ENCODE measurements around the gene AFF1. TPM values are rescaled to one million over a fixed set of nuclear protein-coding genes. Genes with fewer than 3 reads are reported as not detected.

The AFF1 gene
- total RNA-seq, 2 donors from 2014 or later: 43.2 to 56.2 TPM

- peaks cover 46 to 59% of the 10 kb centered on the region in 2 donors for H3K4me1 Mint-ChIP-seq (ENCODE audit: low read depth in 2 of 2)
- no peaks in the 10 kb centered on the region for H3K36me3 Mint-ChIP-seq
Measured at GRCh38 chr4:87038837-87039615, 104.2 kb downstream of the AFF1 start.

GRCh38 chr4:87041141-87041540 lies 106.3 kb downstream of the AFF1 start:
- H3K27me3 Mint-ChIP-seq: no peaks in the 10 kb centered on the region
- H3K36me3 Mint-ChIP-seq: no peaks in the 10 kb centered on the region
- H3K4me1 Mint-ChIP-seq (ENCODE audit: low read depth in 2 of 2): peaks cover 34 to 45% of the 10 kb centered on the region in 2 donors
- peak overlapping the region in 1 of 2 donors; percentile 54 for H3K27ac Mint-ChIP-seq
- H3K9me3 Mint-ChIP-seq: no peaks in the 10 kb centered on the region
- DNase-seq (ENCODE audit: low spot score): no peak
- no peak for ATAC-seq
- no peak overlapping the region for H3K4me3 Mint-ChIP-seq

More at GRCh38 chr4:87038837-87039615, 104.2 kb downstream of the AFF1 start:
- Mint-ChIP-seq H3K4me3 (no peak overlapping the region), H3K27ac (peak overlapping the region in 1 of 2 donors; percentile 42), H3K9me3 (no peaks in the 10 kb centered on the region), H3K27me3 (no peaks in the 10 kb centered on the region)
- no peak for ATAC-seq
- DNase-seq (ENCODE audit: low spot score): no peak

DNA sequence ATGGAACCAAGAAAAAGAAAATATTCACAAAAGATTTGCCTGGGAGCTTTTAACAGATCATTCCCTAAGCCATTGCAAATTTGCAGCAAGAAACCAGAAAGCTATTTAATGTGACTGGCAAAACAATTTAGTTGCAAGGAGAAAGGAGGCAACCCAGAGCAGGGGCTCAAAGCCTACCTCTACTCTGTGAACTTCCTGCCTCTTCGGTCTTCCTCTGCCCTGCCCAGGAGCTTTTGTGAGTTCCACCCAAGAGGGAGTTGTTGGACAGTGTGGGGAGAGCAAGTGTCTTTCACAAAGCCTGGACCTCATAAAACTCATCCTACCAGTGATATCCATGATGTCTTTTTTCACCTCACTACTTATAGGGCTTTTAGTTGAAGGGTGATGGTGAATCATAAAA lies 107.4 kb downstream of the AFF1 start:
- Mint-ChIP-seq H3K4me1 (ENCODE audit: low read depth in 2 of 2) (peaks cover 26 to 39% of the 10 kb centered on the region in 2 donors), H3K27ac (peak overlapping the region in 1 of 2 donors; percentile 31), H3K36me3 (no peaks in the 10 kb centered on the region), H3K27me3 (no peaks in the 10 kb centered on the region), H3K4me3 (no peak overlapping the region), H3K9me3 (no peaks in the 10 kb centered on the region)
- ATAC-seq: no peak
- DNase-seq (ENCODE audit: low spot score): no peak

- ATAC-seq: no peak
- Mint-ChIP-seq H3K4me1 (ENCODE audit: low read depth in 2 of 2) (peaks cover 24 to 34% of the 10 kb centered on the region in 2 donors), H3K27me3 (no peaks in the 10 kb centered on the region), H3K9me3 (no peaks in the 10 kb centered on the region), H3K4me3 (no peak overlapping the region), H3K36me3 (no peaks in the 10 kb centered on the region), H3K27ac (no peak overlapping the region)
- no peak for DNase-seq (ENCODE audit: low spot score)
Measured at GRCh38 chr4:87042986-87043820, 108.4 kb downstream of the AFF1 start.

- DNase-seq (ENCODE audit: low spot score) (no peak), ATAC-seq (no peak)
- no peaks in the 10 kb centered on the region for H3K27me3 Mint-ChIP-seq
- H3K4me1 Mint-ChIP-seq (ENCODE audit: low read depth in 2 of 2): peaks cover 16 to 25% of the 10 kb centered on the region in 2 donors
- H3K9me3 Mint-ChIP-seq: no peaks in the 10 kb centered on the region
- no peaks in the 10 kb centered on the region for H3K36me3 Mint-ChIP-seq
- H3K27ac Mint-ChIP-seq: no peak overlapping the region
- no peak overlapping the region for H3K4me3 Mint-ChIP-seq
Measured at GRCh38 chr4:87044511-87045233, 109.9 kb downstream of the AFF1 start.

- no peaks in the 10 kb centered on the region for H3K27me3 Mint-ChIP-seq
- ATAC-seq (no peak), DNase-seq (ENCODE audit: low spot score) (no peak)
- no peak overlapping the region for H3K4me3 Mint-ChIP-seq
- H3K9me3 Mint-ChIP-seq: no peaks in the 10 kb centered on the region
- H3K36me3 Mint-ChIP-seq: no peaks in the 10 kb centered on the region
- peaks cover 18 to 26% of the 10 kb centered on the region in 2 donors for H3K4me1 Mint-ChIP-seq (ENCODE audit: low read depth in 2 of 2)
- H3K27ac Mint-ChIP-seq: no peak overlapping the region
Measured at GRCh38 chr4:87045234-87045558, 110.4 kb downstream of the AFF1 start.

GRCh38 chr4:87045659-87046058 lies 110.8 kb downstream of the AFF1 start:
- ATAC-seq (no peak), DNase-seq (ENCODE audit: low spot score) (no peak)
- no peaks in the 10 kb centered on the region for H3K27me3 Mint-ChIP-seq
- H3K36me3 Mint-ChIP-seq: no peaks in the 10 kb centered on the region
- H3K4me3 Mint-ChIP-seq: no peak overlapping the region
- peaks cover 22 to 30% of the 10 kb centered on the region in 2 donors for H3K4me1 Mint-ChIP-seq (ENCODE audit: low read depth in 2 of 2)
- no peak overlapping the region for H3K27ac Mint-ChIP-seq
- H3K9me3 Mint-ChIP-seq: no peaks in the 10 kb centered on the region

GRCh38 chr4:87046121-87046551 lies 111.3 kb downstream of the AFF1 start:
- H3K27ac Mint-ChIP-seq: no peak overlapping the region
- no peak for DNase-seq (ENCODE audit: low spot score)
- no peaks in the 10 kb centered on the region for H3K27me3 Mint-ChIP-seq
- H3K9me3 Mint-ChIP-seq: no peaks in the 10 kb centered on the region
- no peak overlapping the region for H3K4me3 Mint-ChIP-seq
- peaks cover 25 to 34% of the 10 kb centered on the region in 2 donors for H3K4me1 Mint-ChIP-seq (ENCODE audit: low read depth in 2 of 2)
- no peak for ATAC-seq
- no peaks in the 10 kb centered on the region for H3K36me3 Mint-ChIP-seq

GRCh38 chr4:87047281-87047798 lies 112.5 kb downstream of the AFF1 start:
- Mint-ChIP-seq H3K4me3 (no peak overlapping the region), H3K27me3 (no peaks in the 10 kb centered on the region), H3K9me3 (no peaks in the 10 kb centered on the region), H3K27ac (no peak overlapping the region), H3K36me3 (no peaks in the 10 kb centered on the region), H3K4me1 (ENCODE audit: low read depth in 2 of 2) (peaks cover 21 to 31% of the 10 kb centered on the region in 2 donors)
- DNase-seq (ENCODE audit: low spot score) (no peak), ATAC-seq (no peak)

DNA sequence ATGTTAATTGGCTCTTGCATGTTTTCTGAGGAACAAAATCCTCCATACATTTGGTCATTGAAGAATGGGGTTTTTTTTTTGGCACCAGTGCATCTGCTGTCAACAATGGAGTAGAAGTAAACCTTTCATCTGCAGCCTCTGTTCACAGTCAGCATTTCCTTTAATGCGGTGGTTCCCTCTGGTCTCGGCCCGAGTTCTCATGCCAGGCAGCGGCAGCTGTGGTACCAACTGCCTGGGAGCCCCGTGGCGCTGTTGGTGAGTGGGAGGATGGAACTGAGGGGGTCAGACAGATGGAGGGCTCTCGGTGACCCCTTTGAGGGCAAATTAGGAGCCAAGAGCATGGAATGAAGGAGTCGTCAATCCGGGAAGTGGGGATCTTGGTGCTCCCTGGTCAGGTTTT lies 114.7 kb downstream of the AFF1 start:
- H3K9me3 Mint-ChIP-seq: no peaks in the 10 kb centered on the region
- no peaks in the 10 kb centered on the region for H3K27me3 Mint-ChIP-seq
- no peak overlapping the region for H3K4me3 Mint-ChIP-seq
- DNase-seq (ENCODE audit: low spot score): no peak
- peaks cover 37 to 38% of the 10 kb centered on the region in 2 donors for H3K4me1 Mint-ChIP-seq (ENCODE audit: low read depth in 2 of 2)
- H3K36me3 Mint-ChIP-seq: no peaks in the 10 kb centered on the region
- H3K27ac Mint-ChIP-seq: no peak overlapping the region
- ATAC-seq: no peak

DNA sequence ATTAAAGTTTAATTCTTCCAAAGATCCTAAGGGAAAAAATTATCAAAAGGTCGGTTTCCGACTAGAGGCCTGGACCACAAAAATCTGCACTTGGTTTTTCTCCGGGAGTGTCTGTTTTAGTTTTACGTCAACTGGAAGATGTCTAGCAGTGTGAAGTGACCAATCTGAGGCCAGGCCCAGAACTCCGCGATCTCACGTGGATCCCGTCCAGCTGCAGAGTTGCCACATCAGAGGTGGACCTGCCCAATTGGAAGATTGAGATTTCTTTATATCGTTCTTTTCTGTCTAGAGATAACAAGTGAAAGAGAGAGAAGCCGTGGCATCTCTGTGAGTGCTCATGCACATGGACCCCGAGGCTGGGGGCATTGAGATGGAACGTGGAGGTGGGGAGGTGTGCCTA lies 115.8 kb downstream of the AFF1 start:
- Mint-ChIP-seq H3K4me3 (no peak overlapping the region), H3K4me1 (ENCODE audit: low read depth in 2 of 2) (peaks cover 42 to 45% of the 10 kb centered on the region in 2 donors), H3K27ac (peak overlapping the region in 1 of 2 donors; percentile 45), H3K36me3 (no peaks in the 10 kb centered on the region), H3K27me3 (no peaks in the 10 kb centered on the region), H3K9me3 (no peaks in the 10 kb centered on the region)
- ATAC-seq (no peak), DNase-seq (ENCODE audit: low spot score) (no peak)

GRCh38 chr4:87051121-87051713 lies 116.4 kb downstream of the AFF1 start:
- DNase-seq (ENCODE audit: low spot score) (no peak), ATAC-seq (peak in 1 of 2 donors; percentile 56)
- Mint-ChIP-seq H3K4me1 (ENCODE audit: low read depth in 2 of 2) (peaks cover 46 to 51% of the 10 kb centered on the region in 2 donors), H3K36me3 (no peaks in the 10 kb centered on the region), H3K4me3 (no peak overlapping the region), H3K27me3 (no peaks in the 10 kb centered on the region), H3K27ac (peak overlapping the region in 1 of 2 donors; percentile 45), H3K9me3 (no peaks in the 10 kb centered on the region)

- Mint-ChIP-seq H3K4me1 (ENCODE audit: low read depth in 2 of 2) (peaks cover 55 to 62% of the 10 kb centered on the region in 2 donors), H3K27ac (peak overlapping the region in 1 of 2 donors; percentile 2), H3K9me3 (no peaks in the 10 kb centered on the region), H3K36me3 (no peaks in the 10 kb centered on the region), H3K4me3 (no peak overlapping the region), H3K27me3 (no peaks in the 10 kb centered on the region)
- ATAC-seq (no peak), DNase-seq (ENCODE audit: low spot score) (no peak)
Measured at GRCh38 chr4:87052615-87053014, 117.8 kb downstream of the AFF1 start.

Measured in natural killer cell treated with Interleukin-12 subunit alpha and Interleukin-12 subunit beta and Interleukin-15 and Interleukin-18, amount 100 ng/mL, for 72 hours (primary cell).